HG03558 (cell line): Measurements from ENCODE around the gene LPAR2.
"Not testable (repeated sequence)": the region's sequence is repeated elsewhere in the genome, so short reads cannot be mapped to it uniquely, and the experiment has no call there.

Source experiments
- ATAC-seq: cut with Tn5 transposase; IDR thresholded peaks from one replicate; pipeline ENCODE4 v1.9.1; 2021; ENCODE audit warnings: moderate number of reproducible peaks; ENCODE audit not compliant: unreplicated experiment; ENCODE audit errors: extremely low read depth

Gene LPAR2

DNA sequence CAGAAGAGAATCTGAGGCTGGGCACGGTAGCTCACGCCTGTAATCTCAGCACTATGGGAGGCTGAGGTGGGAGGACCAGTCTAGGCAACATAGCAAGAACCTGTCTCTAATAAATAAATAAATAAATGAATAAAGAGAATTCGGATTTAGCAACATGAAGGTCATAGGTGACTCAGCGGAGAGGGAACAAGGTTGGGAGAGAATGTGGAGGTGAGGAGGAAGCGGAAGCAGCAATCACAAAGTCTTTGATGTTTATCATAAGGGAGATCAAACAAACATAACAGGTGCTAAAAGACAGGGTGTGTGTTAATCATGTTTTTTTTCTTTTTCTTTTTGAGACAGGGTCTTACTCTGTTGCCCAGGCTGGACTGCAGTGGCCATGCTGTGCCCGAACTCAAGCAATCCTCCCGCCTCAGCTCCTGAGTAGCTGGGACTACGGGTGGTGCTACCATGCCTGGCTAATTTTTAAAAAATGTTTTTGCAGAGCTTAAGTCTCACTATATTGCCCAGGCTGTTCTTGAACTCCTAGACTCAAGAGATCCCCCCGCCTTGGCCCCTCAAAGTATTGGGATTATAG is 25.8 kb downstream of the LPAR2 start:
- ATAC-seq, result no peak

DNA sequence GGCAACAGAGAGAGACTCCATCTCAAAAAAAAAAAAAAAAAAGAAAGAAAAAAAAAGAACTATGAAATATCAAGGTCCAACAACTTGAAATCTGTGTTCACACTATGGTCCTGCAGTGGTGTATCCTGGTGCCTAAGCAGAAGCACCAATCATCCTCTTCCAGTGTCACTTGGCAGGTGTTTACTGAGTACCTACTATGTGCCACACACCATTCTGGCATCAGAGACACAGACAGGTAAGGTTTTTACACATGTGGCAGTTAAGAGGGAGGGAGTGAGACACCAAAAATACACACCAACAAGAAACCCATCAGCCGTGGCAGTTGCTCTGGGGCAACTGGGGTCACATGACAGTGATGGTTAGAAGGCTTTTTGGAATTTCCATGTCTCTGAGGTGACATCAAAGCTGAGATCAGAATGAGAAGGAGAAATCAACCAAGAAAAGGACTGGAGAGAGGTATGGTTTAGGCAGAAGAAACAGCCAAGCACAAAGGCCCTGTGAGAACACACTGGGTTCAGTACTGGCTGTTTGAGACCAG is 27.2 kb downstream of the LPAR2 start:
- no peak for ATAC-seq

DNA sequence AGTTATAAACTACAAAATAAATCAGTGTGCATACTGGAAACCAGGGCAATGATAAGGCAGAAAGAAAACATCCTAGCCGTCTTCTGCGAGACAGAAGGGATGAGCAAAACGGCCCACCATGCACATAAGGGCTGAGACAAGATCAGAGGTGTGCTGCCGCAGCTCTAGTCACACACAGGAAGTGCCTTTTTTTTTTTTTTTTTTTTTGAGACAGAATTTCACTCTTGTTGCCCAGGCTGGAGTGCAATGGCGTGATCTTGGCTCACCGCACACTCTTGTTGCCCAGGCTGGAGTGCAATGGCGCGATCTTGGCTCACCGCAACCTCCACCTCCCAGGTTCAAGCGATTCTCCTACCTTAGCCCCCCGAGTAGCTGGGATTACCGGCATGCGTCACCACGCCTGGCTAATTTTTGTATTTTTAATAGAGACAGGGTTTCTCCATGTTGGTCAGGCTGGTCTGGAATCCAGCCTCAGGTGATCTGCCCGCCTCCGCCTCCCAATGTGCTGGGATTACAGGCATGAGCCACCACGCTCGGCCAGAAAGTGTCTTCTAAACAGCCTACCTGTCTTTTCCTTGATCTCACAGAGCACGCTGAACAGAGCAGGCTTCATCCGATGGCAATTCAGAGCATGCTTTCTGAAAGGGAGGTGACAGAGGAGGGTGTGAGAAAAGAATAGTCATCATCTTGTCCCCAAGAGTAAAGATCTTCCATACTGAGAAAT is 29.1 kb downstream of the LPAR2 start:
- not testable (repeated sequence) for ATAC-seq

DNA sequence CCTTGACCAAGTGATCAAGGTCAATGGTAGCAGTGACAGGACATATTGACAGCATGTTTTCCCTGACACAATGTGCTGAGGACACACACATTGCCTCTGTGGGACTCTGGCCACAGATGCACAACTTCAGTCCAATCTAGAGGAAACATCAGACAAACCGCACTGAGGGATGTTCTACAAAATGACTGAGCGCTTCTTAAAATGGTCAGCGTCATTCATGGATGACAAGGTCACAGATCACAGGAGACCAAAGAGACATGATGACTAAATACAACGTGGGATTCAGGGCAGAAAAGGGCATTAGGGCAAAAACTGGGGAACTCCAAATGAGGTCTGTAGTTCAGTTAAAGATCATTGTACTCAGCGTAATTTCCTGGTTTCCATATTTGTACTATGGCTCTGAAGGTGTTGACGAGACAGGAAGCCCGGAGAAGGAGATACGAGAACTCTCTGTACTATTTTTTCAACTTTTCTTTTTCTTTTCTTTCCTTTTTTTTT is 30.2 kb downstream of the LPAR2 start:
- peak; percentile 51 for ATAC-seq

DNA sequence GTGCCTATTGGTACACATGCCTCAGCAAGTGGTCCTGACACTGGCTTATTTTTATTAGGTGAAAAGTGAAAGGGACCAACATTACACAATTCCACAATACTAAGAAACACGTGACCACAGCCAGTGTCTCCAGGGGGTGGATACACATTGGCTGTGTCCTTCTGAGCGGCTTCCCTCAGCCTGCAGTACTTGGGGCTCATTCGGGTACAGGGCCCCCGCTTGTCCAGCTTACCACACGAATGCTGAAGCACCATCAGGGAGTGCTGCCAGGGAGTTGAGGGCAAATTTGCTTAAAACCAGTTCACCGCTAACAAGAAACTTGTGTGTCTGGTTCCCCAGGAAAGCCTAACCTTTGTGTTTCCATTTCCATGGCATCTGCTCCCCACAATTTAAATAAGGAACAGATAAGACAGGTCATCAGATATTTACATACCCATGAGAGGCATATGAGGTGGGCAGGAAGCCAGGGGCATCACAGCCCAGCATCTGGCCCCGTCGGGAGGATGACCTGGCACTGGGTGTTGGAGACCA is 32.8 kb downstream of the LPAR2 start:
- no peak for ATAC-seq

DNA sequence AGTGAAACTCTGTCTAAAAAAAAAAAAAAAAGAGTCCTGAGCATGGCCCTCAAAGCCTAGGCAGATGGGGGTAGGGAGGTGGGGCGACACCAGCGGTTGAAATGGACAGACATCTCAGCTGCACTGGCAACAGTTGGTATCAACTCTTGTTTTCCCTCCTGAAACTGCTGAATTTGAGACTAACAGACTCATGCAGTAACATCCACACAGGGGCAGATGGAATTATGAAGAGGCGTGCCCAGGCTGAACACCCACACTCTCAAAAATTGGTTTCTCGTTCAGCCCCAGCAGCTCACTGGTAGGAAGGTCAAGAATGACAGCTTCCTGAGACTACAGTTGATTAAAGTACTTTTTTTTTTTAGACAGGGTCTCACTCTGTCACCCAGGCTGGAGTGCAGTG is 33.6 kb downstream of the LPAR2 start:
- ATAC-seq, result no peak

DNA sequence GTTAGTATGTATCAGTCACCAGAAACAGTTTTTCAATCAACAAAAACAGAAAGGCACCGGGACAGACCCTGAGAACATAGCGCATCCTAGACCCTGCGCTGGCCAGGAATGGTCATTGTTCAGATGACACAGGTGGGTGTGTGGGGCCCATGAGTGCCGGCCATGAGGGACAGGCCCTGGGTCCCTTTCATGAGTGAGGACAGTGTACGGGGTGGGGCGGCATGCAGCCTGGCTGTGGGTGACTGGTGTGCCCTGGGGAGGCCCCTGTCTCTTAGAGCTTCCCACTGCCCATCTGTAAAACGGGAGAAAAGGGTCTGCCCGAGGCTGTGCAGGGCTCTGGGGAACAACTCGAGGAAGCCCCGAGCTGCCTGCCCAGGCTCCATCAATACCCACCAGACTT is 35.3 kb downstream of the LPAR2 start:
- ATAC-seq, result no peak

DNA sequence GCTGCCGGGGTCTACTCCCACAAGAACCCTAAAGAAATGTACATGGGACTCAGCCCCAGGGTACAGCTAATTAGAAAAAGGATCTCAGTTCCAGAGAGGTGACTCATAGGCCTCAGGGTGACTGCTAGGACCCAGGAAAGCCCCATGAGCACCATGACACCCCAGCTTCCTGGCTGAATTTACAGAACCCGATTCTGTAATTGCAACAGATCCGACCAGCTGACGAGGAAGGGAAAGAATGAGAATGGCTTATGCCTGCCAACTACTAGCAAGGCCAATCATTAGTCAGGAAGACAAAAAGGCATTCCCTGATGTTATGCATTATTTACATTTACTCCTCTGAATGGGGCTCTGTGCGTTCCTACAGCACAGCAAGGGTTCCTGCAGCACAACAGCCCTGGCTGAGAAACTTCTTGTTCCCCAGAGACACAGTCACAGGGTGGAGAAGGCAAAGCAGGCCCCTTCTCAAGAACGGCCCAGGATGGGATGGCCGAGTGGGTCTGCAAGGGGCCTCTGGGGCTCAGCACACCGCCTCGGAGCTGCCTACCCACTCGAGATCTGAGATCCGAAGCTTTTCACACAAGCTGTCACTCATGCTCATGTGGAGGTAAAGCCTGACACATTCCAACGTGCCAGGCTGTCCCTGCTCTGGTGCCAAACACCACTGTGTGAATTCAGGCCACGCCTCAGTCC is 36.7 kb downstream of the LPAR2 start:
- ATAC-seq, result no peak

DNA sequence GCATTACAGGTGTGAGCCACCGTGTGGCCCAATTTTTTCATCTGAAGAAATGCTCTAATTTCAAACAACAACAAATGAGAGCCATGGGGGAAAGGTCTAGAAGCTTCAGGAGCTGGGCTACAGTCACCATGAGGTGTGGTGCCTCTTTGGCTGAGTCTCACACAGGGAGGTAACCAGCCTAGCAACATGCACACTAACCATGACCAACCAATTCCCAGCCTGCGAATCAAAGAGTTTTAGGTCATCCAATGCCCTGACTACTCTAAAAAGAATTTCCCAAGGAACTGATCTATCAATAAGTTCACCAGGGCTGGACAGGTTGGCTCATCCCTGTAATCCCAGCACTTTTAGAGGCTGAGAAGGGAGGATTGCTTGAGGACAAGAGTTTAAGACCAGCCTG is 39.5 kb downstream of the LPAR2 start:
- ATAC-seq, result no peak

DNA sequence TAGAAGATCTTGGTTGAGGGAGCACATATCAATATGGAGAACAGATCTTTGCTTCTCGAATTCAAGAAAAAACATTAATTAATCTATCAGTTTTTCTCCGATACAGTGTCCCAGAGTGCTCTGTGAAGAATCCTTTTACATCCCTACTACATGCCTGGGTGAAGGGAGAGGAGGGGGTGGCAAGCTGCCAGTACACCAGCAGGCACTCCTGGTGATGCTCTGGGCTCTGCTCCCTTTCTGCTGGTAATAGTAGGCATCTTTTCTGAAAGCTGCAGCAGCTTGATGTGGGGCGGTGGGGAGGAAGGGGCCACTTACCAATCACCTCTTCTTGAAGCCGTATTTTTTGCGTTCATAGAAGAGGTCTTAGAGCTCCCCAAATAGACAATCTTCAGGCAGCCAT is 40.2 kb downstream of the LPAR2 start:
- no peak for ATAC-seq

DNA sequence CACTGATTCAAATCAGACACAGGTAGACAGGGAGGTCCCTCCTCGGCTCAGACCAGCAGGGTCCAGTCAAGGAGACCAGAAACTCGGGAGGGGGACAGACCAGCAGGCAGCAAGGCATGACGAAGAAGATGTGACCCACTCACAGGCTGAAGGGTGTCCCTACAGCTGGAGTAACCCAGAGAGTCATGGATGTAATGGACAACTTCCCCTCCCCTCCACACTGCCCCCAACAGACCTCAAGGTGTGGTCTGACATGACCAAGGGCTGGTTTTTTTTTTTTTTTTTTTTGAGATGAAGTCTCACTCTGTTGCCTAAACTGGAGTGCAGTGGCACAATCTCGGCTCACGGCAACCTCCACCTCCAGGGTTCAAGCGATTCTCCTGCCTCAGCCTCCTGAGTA is 43.7 kb downstream of the LPAR2 start:
- ATAC-seq, result no peak

DNA sequence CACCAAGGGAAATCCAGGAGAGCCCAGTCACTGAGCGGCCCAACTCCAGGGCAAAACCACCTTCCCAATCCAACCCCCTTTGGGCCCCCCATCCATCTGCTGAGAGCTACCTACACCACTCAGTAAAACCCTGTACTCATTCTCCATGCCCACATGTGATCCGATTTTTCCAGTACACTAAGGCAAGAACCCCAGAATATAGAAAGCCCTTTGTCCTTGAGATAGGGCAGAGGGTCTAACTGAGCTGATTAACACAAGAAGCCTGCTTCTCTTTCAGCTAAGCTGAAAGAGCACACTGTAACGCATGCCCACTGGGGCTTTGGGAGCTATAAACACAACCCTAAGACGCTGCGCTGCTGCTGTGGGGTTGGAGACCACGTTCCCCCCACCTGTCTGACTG is 45.5 kb downstream of the LPAR2 start:
- no peak for ATAC-seq

DNA sequence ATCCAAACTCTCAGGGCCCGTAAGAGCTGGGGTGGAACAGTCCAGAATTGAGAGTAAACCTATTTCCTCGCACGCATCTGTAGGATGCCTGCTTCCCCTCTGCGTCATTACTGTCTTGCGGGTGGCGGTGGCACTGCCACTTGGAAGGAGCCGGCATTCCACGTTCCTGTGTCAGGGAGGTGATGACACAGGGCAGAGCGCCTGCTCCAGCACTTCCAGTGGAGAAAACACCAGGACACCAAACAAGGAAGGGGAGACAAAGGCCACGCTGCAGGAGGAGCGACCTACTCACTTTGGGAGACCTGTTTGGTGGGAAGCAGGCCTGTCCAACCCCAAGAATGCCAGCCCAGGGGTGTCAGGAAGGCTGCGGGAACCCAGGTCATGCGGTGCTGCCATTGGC is 46.6 kb downstream of the LPAR2 start:
- no peak for ATAC-seq

DNA sequence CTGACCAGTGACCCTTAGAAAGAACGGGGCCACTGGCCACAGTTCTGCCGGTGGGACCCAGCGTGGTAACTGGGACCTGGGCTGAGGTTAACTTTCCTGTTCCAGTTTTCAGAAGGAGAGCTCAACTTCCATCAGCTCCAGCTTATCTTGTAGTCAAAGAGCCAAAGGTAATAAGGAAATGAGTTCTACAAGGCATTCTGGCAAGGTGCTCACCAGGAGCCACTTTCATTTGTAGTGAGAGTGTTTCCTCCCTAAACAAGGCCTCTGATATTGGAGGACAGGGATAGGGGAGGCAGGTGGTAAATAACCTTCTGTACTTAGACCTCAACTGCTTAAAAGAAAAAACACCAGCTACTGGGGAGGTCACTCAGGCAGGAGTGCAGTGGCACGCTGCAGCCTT is 47.6 kb downstream of the LPAR2 start:
- no peak for ATAC-seq

DNA sequence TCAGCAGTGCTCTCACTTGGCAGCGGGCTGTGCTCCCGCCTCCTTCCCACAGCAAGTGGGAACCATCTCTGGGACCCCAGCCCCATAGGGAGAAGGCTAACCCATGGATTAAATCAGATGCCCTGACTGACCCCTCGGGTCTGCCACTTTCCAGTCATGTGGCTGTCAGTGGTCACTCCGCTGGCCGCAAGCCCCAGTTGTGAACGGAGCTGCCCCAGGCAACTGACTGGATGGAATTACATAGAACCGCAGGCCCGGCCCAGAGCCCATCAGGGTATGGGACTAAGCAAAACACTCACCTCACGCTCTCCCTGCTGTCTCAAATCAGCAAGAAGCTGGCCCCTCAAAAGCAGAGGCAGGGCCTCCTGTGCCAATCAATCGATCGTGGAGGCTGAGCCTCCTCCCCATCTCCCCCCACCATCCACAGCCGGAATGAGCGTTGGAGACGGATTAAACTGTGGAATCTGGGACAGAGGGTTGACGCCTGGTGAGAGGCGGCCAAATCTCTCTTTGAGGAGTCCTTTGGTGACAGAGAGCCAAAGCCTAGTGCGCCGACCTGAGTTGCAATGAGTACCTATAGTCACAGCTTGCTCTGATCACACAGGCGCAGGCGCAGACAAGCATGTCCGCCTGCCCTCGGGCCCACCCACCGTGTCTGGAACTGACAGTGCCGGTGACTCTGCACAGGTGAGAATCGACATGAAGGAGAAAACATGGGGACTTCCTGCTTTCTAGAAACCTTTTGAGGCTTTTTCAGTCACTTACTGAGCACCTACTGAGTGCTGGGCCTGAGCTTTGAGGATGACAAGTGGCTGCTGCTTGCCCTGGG is 48.3 kb downstream of the LPAR2 start:
- no peak for ATAC-seq

DNA sequence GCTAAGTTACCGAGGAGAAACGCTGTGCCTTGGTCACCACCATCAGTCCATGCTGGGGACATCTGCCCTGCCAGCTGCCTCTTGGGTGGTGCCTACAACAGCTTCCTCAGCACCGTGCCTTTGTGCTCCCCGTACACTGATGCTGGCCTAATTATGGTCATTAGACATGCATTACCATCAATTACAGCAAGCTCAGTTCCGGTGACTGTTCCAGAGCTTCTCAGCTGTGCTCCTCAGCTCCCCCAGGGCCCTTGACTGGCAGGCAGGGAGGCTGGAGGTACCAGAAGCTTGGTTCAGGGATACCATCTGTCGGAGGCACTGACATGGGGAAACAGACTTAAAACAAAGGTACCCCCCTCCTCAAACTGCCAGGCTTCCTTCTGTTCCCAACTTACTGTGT is 49.8 kb downstream of the LPAR2 start:
- ATAC-seq, result no peak

DNA sequence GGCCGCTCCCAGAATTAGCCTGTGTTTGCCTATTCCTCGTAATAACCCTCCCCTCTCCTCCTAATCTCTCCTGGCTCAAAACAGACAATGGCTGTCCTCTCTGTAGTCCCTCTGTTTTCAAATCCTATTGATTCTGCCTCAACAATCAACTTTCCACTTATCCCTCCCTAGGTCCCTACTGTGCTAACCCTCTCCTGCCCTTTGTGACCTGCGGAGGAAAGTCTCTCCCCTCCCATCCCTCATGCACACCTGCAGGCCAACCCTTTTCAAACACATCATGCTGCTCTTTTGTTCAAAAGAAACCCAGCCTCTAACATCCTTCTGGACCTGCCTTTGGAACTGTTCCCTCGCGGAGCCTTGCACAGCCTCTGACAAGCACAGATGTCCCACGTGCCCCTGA is 52.6 kb downstream of the LPAR2 start:
- no peak for ATAC-seq
